ENCODE measurements around the gene JAG1.

The JAG1 gene

GRCh38 chr20:10644458-10645204 is 29.2 kb downstream of the JAG1 start:
- DNase-seq (ENCODE audit: low spot score in 2 of 2) (no peak), ATAC-seq (replicated peaks; ENCODE audit: extremely low read depth, poor library complexity, severe bottlenecking) (no peak)
- Mint-ChIP-seq H3K27me3 (peaks cover 17% of the 10 kb centered on the region), H3K4me1 (no peaks in the 10 kb centered on the region), H3K4me3 (no peak overlapping the region), H3K36me3 (ENCODE audit: insufficient read depth) (no peaks in the 10 kb centered on the region), H3K9me3 (no peaks in the 10 kb centered on the region), H3K27ac (ENCODE audit: low read depth) (no peak overlapping the region)

DNA sequence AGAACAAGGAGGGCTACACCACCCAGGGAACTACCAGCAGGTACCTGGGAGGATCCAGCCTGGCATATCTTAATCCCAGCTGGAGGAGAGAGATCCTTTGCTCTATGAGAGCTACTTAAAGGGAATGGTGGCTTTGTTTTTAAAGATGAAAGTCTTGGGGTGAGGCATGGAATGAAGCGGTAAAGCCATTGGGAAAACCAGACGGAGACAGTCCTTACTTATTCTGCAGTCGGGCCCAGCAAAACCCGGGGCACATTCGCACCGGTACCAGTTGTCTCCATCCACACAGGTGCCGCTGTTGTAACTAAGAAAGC is 30.3 kb downstream of the JAG1 start:
- ATAC-seq (replicated peaks; ENCODE audit: extremely low read depth, poor library complexity, severe bottlenecking) (no peak), DNase-seq (ENCODE audit: low spot score in 2 of 2) (no peak)
- Mint-ChIP-seq H3K36me3 (ENCODE audit: insufficient read depth) (no peaks in the 10 kb centered on the region), H3K27me3 (peaks cover 14% of the 10 kb centered on the region), H3K4me3 (no peak overlapping the region), H3K27ac (ENCODE audit: low read depth) (no peak overlapping the region), H3K9me3 (no peaks in the 10 kb centered on the region), H3K4me1 (no peaks in the 10 kb centered on the region)

- no peaks in the 10 kb centered on the region for H3K4me1 Mint-ChIP-seq
- ATAC-seq (replicated peaks; ENCODE audit: extremely low read depth, poor library complexity, severe bottlenecking) (no peak), DNase-seq (ENCODE audit: low spot score in 2 of 2) (no peak)
- H3K36me3 Mint-ChIP-seq (ENCODE audit: insufficient read depth) = peaks cover 1% of the 10 kb centered on the region
- no peak overlapping the region for H3K4me3 Mint-ChIP-seq
- no peaks in the 10 kb centered on the region for H3K9me3 Mint-ChIP-seq
- no peak overlapping the region for H3K27ac Mint-ChIP-seq (ENCODE audit: low read depth)
- peaks cover 9% of the 10 kb centered on the region for H3K27me3 Mint-ChIP-seq
These were observed 30.8 kb downstream of the JAG1 start for GRCh38 chr20:10642856-10643559.

DNA sequence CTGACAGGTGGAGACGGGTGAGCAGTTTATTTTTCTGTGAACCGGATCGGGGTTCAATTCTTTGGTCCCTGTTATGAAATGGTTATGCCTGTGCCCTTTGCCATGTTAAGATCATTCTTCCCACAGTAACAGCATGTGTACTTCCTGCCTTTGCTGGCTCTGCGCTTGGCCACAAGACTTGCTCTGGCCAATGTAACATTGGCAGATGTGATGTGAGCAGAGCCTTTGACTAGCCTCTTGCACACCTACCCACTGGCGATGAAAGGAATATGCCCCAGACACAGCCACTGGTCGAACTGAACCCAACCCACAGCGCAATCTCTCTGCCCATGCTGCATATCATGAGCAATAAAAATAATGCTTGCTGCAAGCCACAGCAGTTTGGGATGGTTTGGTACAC is 31.9 kb downstream of the JAG1 start:
- DNase-seq (ENCODE audit: low spot score in 2 of 2) (no peak), ATAC-seq (replicated peaks; ENCODE audit: extremely low read depth, poor library complexity, severe bottlenecking) (no peak)
- no peaks in the 10 kb centered on the region for H3K27me3 Mint-ChIP-seq
- H3K4me3 Mint-ChIP-seq = no peak overlapping the region
- no peak overlapping the region for H3K27ac Mint-ChIP-seq (ENCODE audit: low read depth)
- H3K9me3 Mint-ChIP-seq = no peaks in the 10 kb centered on the region
- peaks cover 2% of the 10 kb centered on the region for H3K36me3 Mint-ChIP-seq (ENCODE audit: insufficient read depth)
- H3K4me1 Mint-ChIP-seq = no peaks in the 10 kb centered on the region

DNA sequence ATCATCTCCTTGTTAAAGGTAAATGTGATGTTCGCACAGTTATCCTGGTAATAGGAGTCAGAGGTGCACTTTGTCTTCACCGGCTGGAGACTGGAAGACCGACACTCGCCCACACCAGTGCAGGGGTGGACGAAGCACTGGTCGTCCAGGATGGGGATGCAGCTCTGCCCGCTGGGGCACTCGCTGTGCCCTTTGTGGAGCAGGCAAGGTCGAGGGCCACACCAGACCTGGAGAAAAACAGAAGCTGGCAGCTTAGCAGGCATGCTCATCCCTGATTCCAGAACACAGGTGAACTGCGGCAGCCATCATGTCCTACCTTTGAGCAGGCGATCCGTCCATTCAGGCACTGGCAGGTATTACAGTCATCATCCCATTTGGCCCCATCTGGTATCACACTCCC is 32.3 kb downstream of the JAG1 start:
- Mint-ChIP-seq H3K9me3 (no peaks in the 10 kb centered on the region), H3K4me3 (no peak overlapping the region), H3K27me3 (no peaks in the 10 kb centered on the region), H3K4me1 (no peaks in the 10 kb centered on the region), H3K36me3 (ENCODE audit: insufficient read depth) (peaks cover 3% of the 10 kb centered on the region), H3K27ac (ENCODE audit: low read depth) (no peak overlapping the region)
- DNase-seq (ENCODE audit: low spot score in 2 of 2) (no peak), ATAC-seq (replicated peaks; ENCODE audit: extremely low read depth, poor library complexity, severe bottlenecking) (no peak)

DNA sequence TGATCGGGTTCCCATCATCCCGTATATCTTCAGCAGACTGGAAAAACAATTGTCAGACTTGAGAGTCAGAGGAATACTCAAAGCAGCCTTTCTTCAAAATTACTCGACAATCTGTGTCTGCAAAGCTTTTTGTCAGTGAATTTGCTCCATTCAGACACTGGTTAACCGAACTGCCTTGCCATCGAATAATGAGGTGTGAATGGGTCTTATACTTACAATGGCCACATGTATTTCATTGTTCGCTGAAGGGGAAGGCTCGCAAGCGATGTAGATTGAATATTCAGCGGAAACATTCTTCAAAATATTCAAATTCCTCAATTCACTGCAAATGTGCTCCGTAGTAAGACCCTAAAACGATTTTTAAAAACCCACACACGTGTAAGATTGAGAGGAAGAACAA is 32.9 kb downstream of the JAG1 start:
- ATAC-seq (replicated peaks; ENCODE audit: extremely low read depth, poor library complexity, severe bottlenecking) (no peak), DNase-seq (ENCODE audit: low spot score in 2 of 2) (no peak)
- Mint-ChIP-seq H3K36me3 (ENCODE audit: insufficient read depth) (peaks cover 3% of the 10 kb centered on the region), H3K9me3 (no peaks in the 10 kb centered on the region), H3K4me1 (no peaks in the 10 kb centered on the region), H3K27ac (ENCODE audit: low read depth) (no peak overlapping the region), H3K27me3 (no peaks in the 10 kb centered on the region), H3K4me3 (no peak overlapping the region)

DNA sequence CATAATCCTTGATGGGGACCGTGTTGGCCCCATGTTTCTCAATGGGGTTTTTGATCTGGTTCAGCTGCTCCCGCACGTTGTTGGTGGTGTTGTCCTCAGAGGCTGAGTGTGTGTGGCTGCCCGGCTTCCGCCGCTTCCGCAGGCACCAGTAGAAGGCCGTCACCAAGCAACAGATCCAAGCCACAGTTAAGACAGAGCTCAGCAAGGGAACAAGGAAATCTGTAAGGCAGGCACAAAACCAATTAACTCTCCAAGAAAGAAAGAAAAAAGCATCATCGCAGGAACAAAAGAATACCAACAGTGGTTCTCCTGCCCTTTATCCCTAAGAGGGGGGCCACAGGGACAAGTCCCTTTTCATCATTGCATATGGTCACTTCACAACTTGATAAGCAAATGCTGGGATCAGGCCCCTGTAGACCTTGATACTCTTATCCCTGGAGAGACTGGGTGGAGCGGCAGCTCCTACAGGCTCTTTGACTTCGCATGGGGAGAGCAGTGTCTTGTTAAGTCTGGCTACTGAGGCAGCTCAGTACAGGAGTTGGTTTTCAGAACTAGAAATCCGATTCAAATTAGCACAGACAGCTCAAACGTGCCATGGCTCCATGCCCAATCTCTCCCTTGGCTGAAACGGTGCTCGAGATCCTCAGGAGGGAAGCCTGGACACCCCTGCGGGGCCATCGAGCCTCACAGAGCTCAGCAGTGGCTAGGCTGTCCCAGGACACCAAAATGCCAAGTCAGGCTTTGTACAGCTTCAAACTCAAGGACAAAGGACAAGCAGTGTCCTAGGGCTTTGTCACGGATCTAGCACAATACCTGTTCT is 33.9 kb downstream of the JAG1 start:
- ATAC-seq (replicated peaks; ENCODE audit: extremely low read depth, poor library complexity, severe bottlenecking) (no peak), DNase-seq (ENCODE audit: low spot score in 2 of 2) (no peak)
- Mint-ChIP-seq H3K4me3 (no peak overlapping the region), H3K4me1 (no peaks in the 10 kb centered on the region), H3K36me3 (ENCODE audit: insufficient read depth) (peaks cover 3% of the 10 kb centered on the region), H3K27me3 (no peaks in the 10 kb centered on the region), H3K27ac (ENCODE audit: low read depth) (no peak overlapping the region), H3K9me3 (no peaks in the 10 kb centered on the region)

DNA sequence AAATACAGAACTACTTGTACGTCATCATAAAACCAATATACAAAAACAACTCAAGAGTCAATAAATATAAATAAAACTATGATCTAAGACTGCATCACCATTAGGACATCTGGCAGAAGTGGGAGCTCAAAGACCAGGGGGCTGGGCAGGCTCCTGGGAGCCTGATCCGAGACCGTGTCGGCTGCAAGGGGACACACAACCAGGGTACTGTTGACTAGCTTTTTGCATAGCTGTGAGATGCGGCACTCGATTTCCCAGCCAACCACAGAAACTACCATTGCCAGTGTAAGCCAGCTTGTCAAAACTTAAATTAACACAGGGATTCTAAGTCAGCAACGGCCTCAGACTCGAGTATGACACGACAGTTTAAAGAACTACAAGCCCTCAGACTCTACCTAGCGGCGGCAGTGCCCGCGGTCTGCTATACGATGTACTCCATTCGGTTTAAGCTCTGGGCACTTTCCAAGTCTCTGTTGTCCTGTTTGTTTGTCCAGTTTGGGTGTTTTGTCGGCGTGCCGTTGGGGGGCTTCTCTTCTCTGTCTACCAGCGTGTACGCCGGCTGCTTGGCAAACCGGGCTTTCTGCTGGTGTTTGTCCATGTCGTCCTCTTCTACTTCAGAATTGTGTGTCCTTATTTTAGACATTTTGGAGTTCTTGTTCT is 34.6 kb downstream of the JAG1 start:
- no peak for ATAC-seq (replicated peaks; ENCODE audit: extremely low read depth, poor library complexity, severe bottlenecking)

DNA sequence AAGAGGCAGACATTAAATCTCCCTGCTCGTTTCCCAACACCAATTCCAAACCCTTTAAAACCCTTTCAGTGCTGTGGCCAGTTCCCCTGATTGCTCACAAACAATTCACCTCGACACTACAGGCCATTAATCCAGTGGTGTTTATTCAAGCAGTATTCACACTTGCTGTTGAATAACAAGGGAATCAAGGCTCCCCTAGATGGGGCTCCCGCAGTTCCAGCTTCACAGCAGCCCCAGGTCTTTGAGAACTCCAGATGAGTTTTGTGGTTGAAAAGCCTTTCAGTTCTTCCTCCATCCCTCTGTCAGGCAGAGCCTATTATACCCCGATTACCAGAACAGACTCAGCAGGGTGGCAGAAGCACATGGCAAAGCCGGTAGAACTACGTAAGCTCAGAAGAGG is 36.2 kb downstream of the JAG1 start:
- H3K9me3 Mint-ChIP-seq = no peaks in the 10 kb centered on the region
- H3K4me1 Mint-ChIP-seq = no peaks in the 10 kb centered on the region
- H3K27me3 Mint-ChIP-seq = no peaks in the 10 kb centered on the region
- H3K36me3 Mint-ChIP-seq (ENCODE audit: insufficient read depth) = peaks cover 3% of the 10 kb centered on the region
- no peak overlapping the region for H3K27ac Mint-ChIP-seq (ENCODE audit: low read depth)
- H3K4me3 Mint-ChIP-seq = no peak overlapping the region
- DNase-seq (ENCODE audit: low spot score in 2 of 2) = no peak
- ATAC-seq (replicated peaks; ENCODE audit: extremely low read depth, poor library complexity, severe bottlenecking) = no peak

More for the DNA sequence above, 34.6 kb downstream of the JAG1 start:
- H3K27me3 Mint-ChIP-seq = no peaks in the 10 kb centered on the region
- no peaks in the 10 kb centered on the region for H3K4me1 Mint-ChIP-seq
- no peak overlapping the region for H3K27ac Mint-ChIP-seq (ENCODE audit: low read depth)
- H3K4me3 Mint-ChIP-seq = no peak overlapping the region
- no peaks in the 10 kb centered on the region for H3K9me3 Mint-ChIP-seq
- H3K36me3 Mint-ChIP-seq (ENCODE audit: insufficient read depth) = peaks cover 3% of the 10 kb centered on the region
- no peak for DNase-seq (ENCODE audit: low spot score in 2 of 2)

- no peaks in the 10 kb centered on the region for H3K27me3 Mint-ChIP-seq
- no peak for ATAC-seq (replicated peaks; ENCODE audit: extremely low read depth, poor library complexity, severe bottlenecking)
- H3K36me3 Mint-ChIP-seq (ENCODE audit: insufficient read depth) = peaks cover 3% of the 10 kb centered on the region
- DNase-seq (ENCODE audit: low spot score in 2 of 2) = no peak
- H3K4me3 Mint-ChIP-seq = no peak overlapping the region
- no peaks in the 10 kb centered on the region for H3K4me1 Mint-ChIP-seq
- no peaks in the 10 kb centered on the region for H3K9me3 Mint-ChIP-seq
- no peak overlapping the region for H3K27ac Mint-ChIP-seq (ENCODE audit: low read depth)
These were observed 36.7 kb downstream of the JAG1 start for GRCh38 chr20:10637031-10637559.

GRCh38 chr20:10636326-10636818 is 37.4 kb downstream of the JAG1 start:
- Mint-ChIP-seq H3K4me1 (no peaks in the 10 kb centered on the region), H3K4me3 (no peak overlapping the region), H3K9me3 (no peaks in the 10 kb centered on the region), H3K27ac (ENCODE audit: low read depth) (no peak overlapping the region), H3K27me3 (no peaks in the 10 kb centered on the region), H3K36me3 (ENCODE audit: insufficient read depth) (peaks cover 3% of the 10 kb centered on the region)
- DNase-seq (ENCODE audit: low spot score in 2 of 2) = no peak
- no peak for ATAC-seq (replicated peaks; ENCODE audit: extremely low read depth, poor library complexity, severe bottlenecking)

GRCh38 chr20:10635476-10636208 is 38.2 kb downstream of the JAG1 start:
- Mint-ChIP-seq H3K4me3 (no peak overlapping the region), H3K36me3 (ENCODE audit: insufficient read depth) (peaks cover 3% of the 10 kb centered on the region), H3K4me1 (no peaks in the 10 kb centered on the region), H3K27me3 (no peaks in the 10 kb centered on the region), H3K27ac (ENCODE audit: low read depth) (no peak overlapping the region), H3K9me3 (no peaks in the 10 kb centered on the region)
- ATAC-seq (replicated peaks; ENCODE audit: extremely low read depth, poor library complexity, severe bottlenecking) = no peak
- no peak for DNase-seq (ENCODE audit: low spot score in 2 of 2)
